CD4-positive, alpha-beta T cell (primary cell): ENCODE data around the gene POLR3H. TPM values are rescaled to one million over a fixed set of nuclear protein-coding genes. Genes with fewer than 3 reads are reported as not detected.

Source experiments
- ATAC-seq: fragments of 200-7000 bp; cut with Tn5 transposase; one replicate; pipeline ENCODE4 v1.10.0; 2022; ENCODE audit warnings: mild to moderate bottlenecking; ENCODE audit not compliant: poor library complexity
- CTCF ChIA-PET: fragments of 350-600 bp; sonication (Branson Sonifier 250); formaldehyde crosslinking; loops from one replicate; lab custom pipeline; 2021; ENCODE audit warnings: antibody characterized with exemption, inconsistent platforms; lab: Charles Lee
- POLR2A ChIA-PET: fragments of 350-600 bp; sonication (Branson Sonifier 250); formaldehyde crosslinking; loops from one replicate; lab custom pipeline; 2021; ENCODE audit warnings: antibody characterized with exemption, inconsistent platforms; lab: Charles Lee
- DNase-seq, 14 experiments: peaks; one replicate each; pipeline ENCODE4 v3.0.0-alpha.2; 2013 to 2020; ENCODE audit warnings: mixed read lengths in 2 of 14
- H3K27ac ChIP-seq, 2 donors: one replicate each; pipeline versions ENCODE4 v1.5.1 to v1.7.0; 2013; ENCODE audit warnings: low read length in 2 of 2, low read depth in 1 of 2, mild to moderate bottlenecking in 1 of 2
- H3K27me3 ChIP-seq, 2 experiments: 1 replicate in 1 of 2; 2 replicates in 1 of 2; pipeline versions ENCODE4 v1.6.1 to v1.7.0; 2013; ENCODE audit warnings: low read length in 2 of 2, control low read depth in 1 of 2, mild to moderate bottlenecking in 1 of 2, moderate library complexity in 1 of 2; ENCODE audit not compliant: insufficient read depth in 2 of 2, control insufficient read depth in 1 of 2
- H3K36me3 ChIP-seq: one replicate; pipeline ENCODE4 v1.6.1; 2013; ENCODE audit warnings: low read length, control low read depth; ENCODE audit not compliant: insufficient read depth
- H3K4me1 ChIP-seq: one replicate; pipeline ENCODE4 v1.6.1; 2013; ENCODE audit warnings: low read length, control low read depth; ENCODE audit not compliant: insufficient read depth
- H3K4me3 ChIP-seq: one replicate; pipeline ENCODE4 v1.5.1; 2013; ENCODE audit warnings: mild to moderate bottlenecking, low read length, moderate library complexity
- H3K9me3 ChIP-seq, 2 experiments: 1 replicate in 1 of 2; 2 replicates in 1 of 2; pipeline versions ENCODE4 v1.6.1 to v1.7.0; 2013; ENCODE audit warnings: low read length in 2 of 2, mild to moderate bottlenecking in 2 of 2, control low read depth in 1 of 2, moderate library complexity in 1 of 2; ENCODE audit not compliant: control insufficient read depth in 1 of 2, insufficient read depth in 1 of 2
- H3K27ac Mint-ChIP-seq: one replicate; pipeline ENCODE4 v1.8.0; 2020; ENCODE audit warnings: mixed read lengths
- H3K27me3 Mint-ChIP-seq: one replicate; pipeline ENCODE4 v1.8.0; 2021; ENCODE audit warnings: mixed read lengths
- H3K36me3 Mint-ChIP-seq: one replicate; pipeline ENCODE4 v1.8.0; 2021; ENCODE audit warnings: low read depth, mixed read lengths
- H3K4me1 Mint-ChIP-seq: one replicate; pipeline ENCODE4 v1.8.0; 2021; ENCODE audit warnings: low read depth, mixed read lengths
- H3K4me3 Mint-ChIP-seq: one replicate; pipeline ENCODE4 v1.8.0; 2020; ENCODE audit warnings: mild to moderate bottlenecking, mixed read lengths
- H3K9me3 Mint-ChIP-seq: one replicate; pipeline ENCODE4 v1.8.0; 2020; ENCODE audit warnings: mixed read lengths
- intact Hi-C, 2 experiments: fragments of 100-400 bp; cut with DNase I in 1 of 2; cut with micrococcal nuclease in 1 of 2; formaldehyde crosslinking; loops; one replicate each; pipeline versions ENCODE4 v1.15.1 to v1.9.0; 2023 to 2025; cut with DNase I, micrococcal nuclease
- total RNA-seq, 174 experiments: library from RNA in 2 of 174; stranded (reverse) in 2 of 174; gene quantifications; one replicate each; pipeline ENCODE4 v1.2.3 and lab custom pipeline; 2021 to 2026
- TF ChIP-seq, protein P1 (sequence below): fragments of 200-600 bp; IDR thresholded peaks from one replicate; pipeline ENCODE4 v1.8.0; 2022; ENCODE audit warnings: antibody characterized with exemption, mild to moderate bottlenecking

The POLR3H gene
- total RNA-seq, 2 experiments from 2014 or later: 13.4 to 17.3 TPM

DNA sequence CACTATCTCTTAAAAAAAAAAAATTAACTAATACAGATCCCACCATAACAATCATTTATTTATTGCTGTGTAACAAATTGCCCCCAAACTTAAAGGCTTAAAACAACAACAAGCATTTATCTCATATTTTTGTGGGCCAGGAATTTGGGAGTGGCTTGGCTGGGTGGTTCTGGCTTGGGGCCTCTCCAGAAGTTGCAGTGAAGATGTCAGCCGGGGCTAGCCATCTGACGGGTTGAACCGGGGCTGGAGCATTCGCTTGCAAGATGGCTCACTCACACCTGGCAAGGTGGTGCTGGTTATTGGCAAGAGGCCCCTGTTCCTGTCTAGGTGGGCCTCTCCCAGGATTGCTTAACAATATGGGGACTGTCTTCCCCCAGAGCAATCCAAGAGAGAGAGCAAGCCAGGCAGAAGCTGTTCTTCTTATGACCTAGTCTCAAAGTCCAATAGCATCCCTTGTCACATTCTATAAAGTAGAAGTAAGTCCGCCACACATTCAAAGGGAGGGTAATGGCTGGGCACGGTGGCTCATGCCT, 45.9 kb downstream of the POLR3H start:
- H3K4me3 Mint-ChIP-seq: no peak overlapping the region
- no peaks in the 10 kb centered on the region for H3K4me1 ChIP-seq
- peaks cover 42% of the 10 kb centered on the region for H3K36me3 ChIP-seq
- H3K27ac Mint-ChIP-seq: no peak overlapping the region
- CTCF ChIA-PET: no interaction called here
- ATAC-seq (no peak), DNase-seq (no peak)
- H3K27ac ChIP-seq: no peak overlapping the region
- intact Hi-C loops: no loop called here
- TF ChIP-seq, protein P1, sequence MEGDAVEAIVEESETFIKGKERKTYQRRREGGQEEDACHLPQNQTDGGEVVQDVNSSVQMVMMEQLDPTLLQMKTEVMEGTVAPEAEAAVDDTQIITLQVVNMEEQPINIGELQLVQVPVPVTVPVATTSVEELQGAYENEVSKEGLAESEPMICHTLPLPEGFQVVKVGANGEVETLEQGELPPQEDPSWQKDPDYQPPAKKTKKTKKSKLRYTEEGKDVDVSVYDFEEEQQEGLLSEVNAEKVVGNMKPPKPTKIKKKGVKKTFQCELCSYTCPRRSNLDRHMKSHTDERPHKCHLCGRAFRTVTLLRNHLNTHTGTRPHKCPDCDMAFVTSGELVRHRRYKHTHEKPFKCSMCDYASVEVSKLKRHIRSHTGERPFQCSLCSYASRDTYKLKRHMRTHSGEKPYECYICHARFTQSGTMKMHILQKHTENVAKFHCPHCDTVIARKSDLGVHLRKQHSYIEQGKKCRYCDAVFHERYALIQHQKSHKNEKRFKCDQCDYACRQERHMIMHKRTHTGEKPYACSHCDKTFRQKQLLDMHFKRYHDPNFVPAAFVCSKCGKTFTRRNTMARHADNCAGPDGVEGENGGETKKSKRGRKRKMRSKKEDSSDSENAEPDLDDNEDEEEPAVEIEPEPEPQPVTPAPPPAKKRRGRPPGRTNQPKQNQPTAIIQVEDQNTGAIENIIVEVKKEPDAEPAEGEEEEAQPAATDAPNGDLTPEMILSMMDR: no peak
- H3K36me3 Mint-ChIP-seq: peaks cover 38% of the 10 kb centered on the region
- H3K27me3 Mint-ChIP-seq: no peaks in the 10 kb centered on the region
- no peak overlapping the region for H3K4me3 ChIP-seq
- no peaks in the 10 kb centered on the region for H3K9me3 ChIP-seq
- no peaks in the 10 kb centered on the region for H3K27me3 ChIP-seq
- POLR2A ChIA-PET: no interaction called here
- no peaks in the 10 kb centered on the region for H3K9me3 Mint-ChIP-seq
- H3K4me1 Mint-ChIP-seq: no peaks in the 10 kb centered on the region

DNA sequence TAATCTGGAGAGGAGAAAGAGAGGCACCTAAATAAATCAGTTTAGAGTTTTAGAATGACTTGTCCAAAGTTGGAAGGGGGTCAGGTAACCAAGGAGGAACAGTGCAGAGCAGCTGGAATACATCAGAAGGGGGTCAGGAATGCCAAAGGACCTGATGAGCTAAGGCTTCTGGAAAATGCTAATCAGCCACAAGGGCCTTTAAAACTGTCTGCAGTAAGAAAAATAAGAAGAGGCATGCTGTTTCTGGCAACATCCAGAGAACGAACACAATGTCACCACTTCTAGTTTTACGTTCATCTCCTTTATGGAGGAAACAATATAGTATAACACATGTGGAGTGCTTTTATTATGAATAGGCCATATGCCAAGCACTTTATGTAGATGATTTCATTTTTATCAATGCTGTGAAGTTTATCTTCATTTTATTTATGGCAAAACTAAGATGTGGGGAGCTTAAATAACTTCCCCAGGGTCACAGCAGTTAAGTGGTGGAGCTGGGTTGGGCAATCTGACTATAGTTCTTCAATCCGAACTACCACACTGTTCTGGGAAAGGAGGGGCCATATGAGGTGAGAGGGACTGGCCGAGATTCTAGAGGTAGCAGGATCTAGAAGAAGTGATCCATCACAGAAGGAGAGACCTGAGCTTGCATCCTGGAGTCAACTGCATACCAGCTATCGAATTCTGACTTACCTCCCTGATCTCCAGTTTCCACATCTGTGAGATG, 52.7 kb downstream of the POLR3H start:
- ChIA-PET CTCF (interaction anchor here (1.0 to 1.2 kb wide), 2 partner anchors 35 to 88 kb away, joined by 3 read pairs; no protein-coding TSS in a partner anchor), POLR2A (no interaction called here)
- Histone ChIP-seq H3K27me3 (no peaks in the 10 kb centered on the region), H3K9me3 (no peaks in the 10 kb centered on the region), H3K4me3 (no peak overlapping the region), H3K27ac (no peak overlapping the region), H3K4me1 (no peaks in the 10 kb centered on the region), H3K36me3 (peaks cover 5% of the 10 kb centered on the region)
- DNase-seq (no peak), ATAC-seq (no peak)
- H3K4me1 Mint-ChIP-seq: peaks cover 18% of the 10 kb centered on the region
- no peak overlapping the region for H3K4me3 Mint-ChIP-seq
- H3K27me3 Mint-ChIP-seq: no peaks in the 10 kb centered on the region
- TF ChIP-seq, protein P1: no peak
- H3K27ac Mint-ChIP-seq: no peak overlapping the region
- H3K9me3 Mint-ChIP-seq: no peaks in the 10 kb centered on the region
- intact Hi-C loops: no loop called here
- peaks cover 13% of the 10 kb centered on the region for H3K36me3 Mint-ChIP-seq

DNA sequence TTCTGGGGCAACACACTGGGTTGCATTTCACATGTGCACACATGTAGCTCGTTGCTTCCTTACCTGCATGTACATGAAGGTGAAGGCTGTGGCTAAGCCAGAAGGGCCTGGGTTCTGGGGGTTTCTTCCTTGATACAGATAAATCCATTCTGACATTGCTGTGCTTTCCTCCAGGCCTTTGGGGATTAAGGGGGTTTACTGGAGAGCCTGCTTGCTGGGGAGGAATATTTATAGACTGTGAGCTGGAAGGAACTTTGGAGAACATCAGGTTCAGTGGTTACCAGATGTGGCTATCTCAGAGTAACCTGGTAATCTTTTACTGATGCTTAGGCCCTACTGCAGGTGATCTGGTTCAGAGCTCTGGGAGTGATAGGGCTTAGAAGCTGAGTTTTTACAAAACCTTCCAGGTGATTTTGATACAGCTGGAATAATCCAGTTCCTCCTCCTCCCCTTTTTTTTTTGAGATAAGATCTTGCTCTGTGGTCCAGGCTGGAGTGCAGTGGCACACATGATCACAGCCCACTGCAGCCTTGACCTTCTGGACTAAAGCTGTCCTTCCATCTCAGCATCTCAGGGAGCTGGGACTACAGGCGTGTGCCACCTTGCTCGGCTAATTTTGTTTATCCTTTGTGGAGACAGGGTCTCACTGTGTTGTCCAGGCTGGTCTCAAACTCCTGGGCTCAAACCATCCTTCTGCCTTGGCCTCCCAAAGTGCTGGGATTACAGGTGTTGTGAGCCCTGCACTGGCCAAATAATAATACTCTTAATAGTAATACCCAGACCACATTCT, 55.5 kb downstream of the POLR3H start:
- no peak overlapping the region for H3K4me3 Mint-ChIP-seq
- intact Hi-C loops: no loop called here
- TF ChIP-seq, protein P1: no peak
- DNase-seq: no peak
- no peaks in the 10 kb centered on the region for H3K27me3 Mint-ChIP-seq
- no peak overlapping the region for H3K27ac Mint-ChIP-seq
- no peak overlapping the region for H3K4me3 ChIP-seq
- peaks cover 32% of the 10 kb centered on the region for H3K4me1 Mint-ChIP-seq
- CTCF ChIA-PET: no interaction called here
- H3K36me3 Mint-ChIP-seq: peaks cover 15% of the 10 kb centered on the region
- ATAC-seq: no peak
- H3K36me3 ChIP-seq: peaks cover 4% of the 10 kb centered on the region
- H3K9me3 Mint-ChIP-seq: no peaks in the 10 kb centered on the region
- no peaks in the 10 kb centered on the region for H3K27me3 ChIP-seq
- POLR2A ChIA-PET: no interaction called here
- H3K4me1 ChIP-seq: peaks cover 3% of the 10 kb centered on the region
- H3K9me3 ChIP-seq: no peaks in the 10 kb centered on the region
- no peak overlapping the region for H3K27ac ChIP-seq
